Fibroblast of peridontal ligament (primary cell): Measurements from ENCODE around the gene AGAP1.

Experiments
- DNase-seq: peaks from one replicate; pipeline ENCODE4 v3.0.0-alpha.2; 2010; ENCODE audit errors: extremely low read depth

Gene AGAP1

GRCh38 chr2:235567842-235568241 lies 74.0 kb downstream of the AGAP1 start:
- no peak for DNase-seq

GRCh38 chr2:235568431-235568830 lies 74.6 kb downstream of the AGAP1 start:
- DNase-seq, result no peak

GRCh38 chr2:235569837-235570236 lies 76.0 kb downstream of the AGAP1 start:
- DNase-seq, result peak; percentile 40

GRCh38 chr2:235570256-235570655 lies 76.4 kb downstream of the AGAP1 start:
- no peak for DNase-seq

GRCh38 chr2:235570966-235571692 lies 77.3 kb downstream of the AGAP1 start:
- no peak for DNase-seq

GRCh38 chr2:235572592-235572991 lies 78.7 kb downstream of the AGAP1 start:
- DNase-seq, result no peak

- no peak for DNase-seq
Observed at GRCh38 chr2:235573331-235574221, 79.7 kb downstream of the AGAP1 start.

GRCh38 chr2:235575431-235575830 lies 81.6 kb downstream of the AGAP1 start:
- DNase-seq, result no peak

- no peak for DNase-seq
Observed at GRCh38 chr2:235575904-235576303, 82.1 kb downstream of the AGAP1 start.

- DNase-seq, result no peak
Observed at GRCh38 chr2:235576337-235576910, 82.6 kb downstream of the AGAP1 start.

- peak; percentile 74 for DNase-seq
Observed at GRCh38 chr2:235577404-235578330, 83.8 kb downstream of the AGAP1 start.

GRCh38 chr2:235579128-235579527 lies 85.3 kb downstream of the AGAP1 start:
- DNase-seq, result no peak

- no peak for DNase-seq
Observed at GRCh38 chr2:235580426-235581157, 86.7 kb downstream of the AGAP1 start.

GRCh38 chr2:235582081-235582686 lies 88.3 kb downstream of the AGAP1 start:
- no peak for DNase-seq

GRCh38 chr2:235582729-235583128 lies 88.9 kb downstream of the AGAP1 start:
- DNase-seq, result no peak

- DNase-seq, result no peak
Observed at GRCh38 chr2:235583144-235583543, 89.3 kb downstream of the AGAP1 start.

- DNase-seq, result no peak
Observed at GRCh38 chr2:235583925-235584637, 90.2 kb downstream of the AGAP1 start.

- DNase-seq, result no peak
Observed at GRCh38 chr2:235584638-235585007, 90.8 kb downstream of the AGAP1 start.

- DNase-seq, result no peak
Observed at GRCh38 chr2:235587202-235587601, 93.4 kb downstream of the AGAP1 start.

GRCh38 chr2:235588750-235589149 lies 94.9 kb downstream of the AGAP1 start:
- no peak for DNase-seq
